Caco-2 (cell line): Measurements from ENCODE around the gene TINAGL1. TPM values are rescaled to one million over a fixed set of nuclear protein-coding genes. Genes with fewer than 3 reads are reported as not detected.

Experiments
- BruUV-seq: library from RNA; stranded (reverse); fragments of 400-500 nt; replicated peaks from 2 replicates; lab custom pipeline; 2021; lab: Mats Ljungman, UMichigan
- CTCF ChIA-PET: fragments of 300-600 bp; sonication (Branson Sonifier 250); formaldehyde crosslinking; loops from one replicate; lab custom pipeline; 2022; ENCODE audit warnings: antibody characterized with exemption; lab: Charles Lee
- POLR2A ChIA-PET: fragments of 300-600 bp; sonication (Branson Sonifier 250); formaldehyde crosslinking; loops from one replicate; lab custom pipeline; 2022; ENCODE audit warnings: antibody characterized with exemption; lab: Charles Lee
- DNase-seq, 2 experiments: peaks; one replicate each; pipeline versions ENCODE4 v3.0.0 to v3.0.0-alpha.2; 2020 to 2022
- H3K27me3 ChIP-seq: replicated peaks from 2 replicates; pipeline ENCODE4 v1.6.0; 2011; ENCODE audit warnings: low read length; ENCODE audit not compliant: control insufficient read depth, insufficient read depth
- H3K36me3 ChIP-seq: 2 replicates; pipeline ENCODE4 v1.5.1; 2011; ENCODE audit warnings: low read length; ENCODE audit not compliant: control insufficient read depth, insufficient read depth
- H3K4me1 ChIP-seq: fragments of 250-450 bp; sonication (Bioruptor Pico); 2 replicates; pipeline ENCODE4 v1.5.1; 2020; ENCODE audit warnings: mild to moderate bottlenecking
- H3K4me3 ChIP-seq: 2 replicates; pipeline ENCODE4 v1.5.1; 2011; ENCODE audit warnings: low read depth, mild to moderate bottlenecking, control low read depth, low read length
- H3K9me3 ChIP-seq: fragments of 250-450 bp; sonication (Bioruptor Pico); 2 replicates; pipeline ENCODE4 v1.5.1; 2020; ENCODE audit warnings: mild to moderate bottlenecking, moderate library complexity
- H3K27ac Mint-ChIP-seq: one replicate; pipeline ENCODE4 v1.8.0; 2022; ENCODE audit warnings: mixed read lengths; ENCODE audit not compliant: unreplicated experiment
- H3K27me3 Mint-ChIP-seq: one replicate; pipeline ENCODE4 v1.8.0; 2022; ENCODE audit warnings: mixed read lengths; ENCODE audit not compliant: insufficient read depth, unreplicated experiment
- H3K36me3 Mint-ChIP-seq: one replicate; pipeline ENCODE4 v1.8.0; 2022; ENCODE audit warnings: mild to moderate bottlenecking, mixed read lengths; ENCODE audit not compliant: insufficient read depth, unreplicated experiment
- H3K4me1 Mint-ChIP-seq: one replicate; pipeline ENCODE4 v1.8.0; 2022; ENCODE audit warnings: low read depth, mixed read lengths; ENCODE audit not compliant: unreplicated experiment
- H3K4me3 Mint-ChIP-seq: one replicate; pipeline ENCODE4 v1.8.0; 2022; ENCODE audit warnings: mild to moderate bottlenecking, moderate library complexity, mixed read lengths; ENCODE audit not compliant: unreplicated experiment
- H3K9me3 Mint-ChIP-seq: one replicate; pipeline ENCODE4 v1.8.0; 2022; ENCODE audit warnings: mixed read lengths; ENCODE audit not compliant: unreplicated experiment
- CTCF ChIP-seq, 2 experiments: fragments of 200-600 bp in 1 of 2; IDR thresholded peaks; 1 replicate in 1 of 2; 2 replicates in 1 of 2; pipeline versions ENCODE4 v1.5.1 to v1.8.0; 2011 to 2022; ENCODE audit warnings: antibody characterized with exemption in 1 of 2, control low read depth in 1 of 2, inconsistent platforms in 1 of 2, low read depth in 1 of 2, low read length in 1 of 2, mild to moderate bottlenecking in 1 of 2, moderate library complexity in 1 of 2; ENCODE audit not compliant: insufficient read depth in 1 of 2, severe bottlenecking in 1 of 2, unreplicated experiment in 1 of 2
- intact Hi-C: fragments of 100-400 bp; cut with micrococcal nuclease; formaldehyde crosslinking; loops from one replicate; pipeline ENCODE4 v1.10.0; 2022; ENCODE audit not compliant: unreplicated experiment
- total RNA-seq: library from RNA; stranded (reverse); gene quantifications from 2 replicates; pipeline ENCODE4 v1.2.3, GENCODE V29; 2022

Gene TINAGL1
- total RNA-seq, 1 experiment from 2014 or later, result 101 TPM

GRCh38 chr1:31627930-31628559, 51.7 kb downstream of the TINAGL1 start:
- no peak for DNase-seq
- H3K4me1 Mint-ChIP-seq, result no peaks in the 10 kb centered on the region
- no peak overlapping the region for H3K4me3 ChIP-seq
- H3K4me1 ChIP-seq, result no peaks in the 10 kb centered on the region
- no peak overlapping the region for H3K27ac Mint-ChIP-seq
- H3K9me3 Mint-ChIP-seq, result no peaks in the 10 kb centered on the region
- H3K9me3 ChIP-seq, result no peaks in the 10 kb centered on the region
- BruUV-seq, result no TSS peak
- intact Hi-C loops, result no loop called here
- ChIA-PET CTCF (no interaction called here), POLR2A (no interaction called here)
- H3K36me3 Mint-ChIP-seq, result peaks cover 5% of the 10 kb centered on the region
- no peaks in the 10 kb centered on the region for H3K27me3 Mint-ChIP-seq
- no peaks in the 10 kb centered on the region for H3K27me3 ChIP-seq
- no peak overlapping the region for H3K4me3 Mint-ChIP-seq
- no peak for TF ChIP-seq CTCF (IDR thresholded peaks at IDR 0.05; ENCODE audit: insufficient read depth in 1 of 2, low read depth in 1 of 2, low read length in 1 of 2, severe bottlenecking in 1 of 2, unreplicated experiment in 1 of 2)
- H3K36me3 ChIP-seq, result no peaks in the 10 kb centered on the region; the same call in 1 of the 2 replicates

- ChIA-PET CTCF (no interaction called here), POLR2A (no interaction called here)
- Mint-ChIP-seq H3K36me3 (peaks cover 5% of the 10 kb centered on the region), H3K9me3 (no peaks in the 10 kb centered on the region), H3K27me3 (no peaks in the 10 kb centered on the region), H3K27ac (no peak overlapping the region), H3K4me1 (no peaks in the 10 kb centered on the region), H3K4me3 (no peak overlapping the region)
- no peak for TF ChIP-seq CTCF (IDR thresholded peaks at IDR 0.05; ENCODE audit: insufficient read depth in 1 of 2, low read depth in 1 of 2, low read length in 1 of 2, severe bottlenecking in 1 of 2, unreplicated experiment in 1 of 2)
- Histone ChIP-seq H3K4me3 (no peak overlapping the region), H3K9me3 (no peaks in the 10 kb centered on the region), H3K27me3 (no peaks in the 10 kb centered on the region), H3K4me1 (no peaks in the 10 kb centered on the region), H3K36me3 (no peaks in the 10 kb centered on the region; the same call in 1 of the 2 replicates)
- no TSS peak for BruUV-seq
- DNase-seq, result no peak
- intact Hi-C loops, result no loop called here
These were observed 52.7 kb downstream of the TINAGL1 start for GRCh38 chr1:31628931-31629556.

GRCh38 chr1:31632649-31633048, 56.3 kb downstream of the TINAGL1 start:
- Mint-ChIP-seq H3K4me3 (no peak overlapping the region), H3K36me3 (peaks cover 5% of the 10 kb centered on the region), H3K9me3 (no peaks in the 10 kb centered on the region), H3K27me3 (no peaks in the 10 kb centered on the region), H3K4me1 (no peaks in the 10 kb centered on the region), H3K27ac (no peak overlapping the region)
- ChIA-PET POLR2A (no interaction called here), CTCF (interaction anchor here (0.5 kb wide), 1 partner anchor 75 kb away, joined by 4 read pairs; no protein-coding TSS in a partner anchor)
- no peaks in the 10 kb centered on the region for H3K9me3 ChIP-seq
- no peak for TF ChIP-seq CTCF (IDR thresholded peaks at IDR 0.05; ENCODE audit: insufficient read depth in 1 of 2, low read depth in 1 of 2, low read length in 1 of 2, severe bottlenecking in 1 of 2, unreplicated experiment in 1 of 2)
- no peak for DNase-seq
- H3K4me1 ChIP-seq, result no peaks in the 10 kb centered on the region
- H3K36me3 ChIP-seq, result no peaks in the 10 kb centered on the region; the same call in 1 of the 2 replicates
- BruUV-seq, result no TSS peak
- intact Hi-C loops, result no loop called here
- H3K4me3 ChIP-seq, result no peak overlapping the region
- no peaks in the 10 kb centered on the region for H3K27me3 ChIP-seq
